ENCODE measurements around the gene TMEM161A.

TMEM161A gene

GRCh38 chr19:19160461-19161035, 22.3 kb upstream of the TMEM161A start:
- Histone ChIP-seq H3K36me3 (peaks cover 14 to 19% (median 17%) of the 10 kb centered on the region in 11 experiments; a peak in 21 of 22 replicates), H4K20me1 (peaks cover 0 to 47% (median 0%) of the 10 kb centered on the region in 11 experiments; a peak in 6 of 22 replicates), H3K27ac (peak overlapping the region in 3 of 11 experiments; percentile 17 to 49 (median 27); a peak in 2 of 22 replicates), H3K9me3 (replicated peaks in 1 of 11) (peaks cover 0 to 10% (median 4%) of the 10 kb centered on the region in 11 experiments; a peak in 8 of 22 replicates), H3K4me3 (no peak overlapping the region), H3K9ac (peak overlapping the region in 1 of 11 experiments; percentile 49; a peak in 1 of 22 replicates), H3K27me3 (no peaks in the 10 kb centered on the region), H3K4me1 (peaks cover 0 to 29% (median 18%) of the 10 kb centered on the region in 10 experiments; a peak in 18 of 20 replicates), H3K4me2 (peak overlapping the region; percentile 12 to 73 (median 55); a peak in 19 of 22 replicates)
- no peak for TF ChIP-seq Cebpa-rat (IDR thresholded peaks at IDR 0.05)

GRCh38 chr19:19159534-19159933, 21.3 kb upstream of the TMEM161A start:
- peaks cover 0 to 12% (median 4%) of the 10 kb centered on the region in 11 experiments; a peak in 8 of 22 replicates for H3K9me3 ChIP-seq (replicated peaks in 1 of 11)
- H3K27ac ChIP-seq, result no peak overlapping the region
- H3K36me3 ChIP-seq, result peaks cover 16 to 29% (median 22%) of the 10 kb centered on the region in 11 experiments; a peak in 21 of 22 replicates
- H3K4me2 ChIP-seq, result peak overlapping the region in 5 of 11 experiments; percentile 54 to 71 (median 61); a peak in 5 of 22 replicates
- H3K9ac ChIP-seq, result no peak overlapping the region
- no peak overlapping the region for H3K4me3 ChIP-seq
- H4K20me1 ChIP-seq, result peaks cover 0 to 37% (median 0%) of the 10 kb centered on the region in 11 experiments; a peak in 6 of 22 replicates
- no peak for TF ChIP-seq Cebpa-rat (IDR thresholded peaks at IDR 0.05)
- H3K27me3 ChIP-seq, result no peaks in the 10 kb centered on the region
- peaks cover 0 to 29% (median 18%) of the 10 kb centered on the region in 10 experiments; a peak in 18 of 20 replicates for H3K4me1 ChIP-seq

GRCh38 chr19:19157808-19158207, 19.5 kb upstream of the TMEM161A start:
- Histone ChIP-seq H3K9ac (no peak overlapping the region), H3K4me3 (no peak overlapping the region), H3K9me3 (replicated peaks in 1 of 11) (peaks cover 0 to 12% (median 4%) of the 10 kb centered on the region in 11 experiments; a peak in 8 of 22 replicates), H3K4me1 (peaks cover 0 to 29% (median 18%) of the 10 kb centered on the region in 10 experiments; a peak in 18 of 20 replicates), H3K36me3 (peaks cover 16 to 30% (median 22%) of the 10 kb centered on the region in 11 experiments; a peak in 21 of 22 replicates), H3K4me2 (no peak overlapping the region), H3K27ac (no peak overlapping the region), H3K27me3 (no peaks in the 10 kb centered on the region), H4K20me1 (peaks cover 0 to 19% (median 0%) of the 10 kb centered on the region in 11 experiments; a peak in 6 of 22 replicates)
- no peak for TF ChIP-seq Cebpa-rat (IDR thresholded peaks at IDR 0.05)

GRCh38 chr19:19155495-19156219, 17.4 kb upstream of the TMEM161A start:
- peaks cover 16 to 30% (median 22%) of the 10 kb centered on the region in 11 experiments; a peak in 21 of 22 replicates for H3K36me3 ChIP-seq
- no peak overlapping the region for H3K4me3 ChIP-seq
- no peak for TF ChIP-seq Cebpa-rat (IDR thresholded peaks at IDR 0.05)
- H3K9ac ChIP-seq, result no peak overlapping the region
- no peak overlapping the region for H3K27ac ChIP-seq
- H4K20me1 ChIP-seq, result peaks cover 0 to 8% (median 0%) of the 10 kb centered on the region in 11 experiments; a peak in 2 of 22 replicates
- no peak overlapping the region for H3K4me2 ChIP-seq
- peaks cover 0 to 12% (median 4%) of the 10 kb centered on the region in 11 experiments; a peak in 8 of 22 replicates for H3K9me3 ChIP-seq (replicated peaks in 1 of 11)
- peaks cover 0 to 29% (median 14%) of the 10 kb centered on the region in 10 experiments; a peak in 18 of 20 replicates for H3K4me1 ChIP-seq
- no peaks in the 10 kb centered on the region for H3K27me3 ChIP-seq

GRCh38 chr19:19154768-19155494, 16.7 kb upstream of the TMEM161A start:
- H3K9me3 ChIP-seq (replicated peaks in 1 of 11), result peaks cover 0 to 12% (median 4%) of the 10 kb centered on the region in 11 experiments; a peak in 8 of 22 replicates
- H3K36me3 ChIP-seq, result peaks cover 16 to 30% (median 22%) of the 10 kb centered on the region in 11 experiments; a peak in 21 of 22 replicates
- no peak overlapping the region for H3K4me2 ChIP-seq
- no peak overlapping the region for H3K27ac ChIP-seq
- H4K20me1 ChIP-seq, result peaks cover 0 to 7% (median 0%) of the 10 kb centered on the region in 11 experiments; a peak in 1 of 22 replicates
- H3K4me3 ChIP-seq, result no peak overlapping the region
- H3K4me1 ChIP-seq, result peaks cover 0 to 21% (median 7%) of the 10 kb centered on the region in 10 experiments; a peak in 16 of 20 replicates
- TF ChIP-seq Cebpa-rat (IDR thresholded peaks at IDR 0.05), result no peak
- H3K27me3 ChIP-seq, result no peaks in the 10 kb centered on the region
- no peak overlapping the region for H3K9ac ChIP-seq

GRCh38 chr19:19152668-19153384, 14.5 kb upstream of the TMEM161A start:
- peak overlapping the region in 2 of 11 experiments; percentile 6 to 13; a peak in 2 of 22 replicates for H3K4me2 ChIP-seq
- H3K27me3 ChIP-seq, result no peaks in the 10 kb centered on the region
- peaks cover 0 to 12% (median 4%) of the 10 kb centered on the region in 11 experiments; a peak in 8 of 22 replicates for H3K9me3 ChIP-seq (replicated peaks in 1 of 11)
- H3K9ac ChIP-seq, result no peak overlapping the region; a peak in 2 of 22 replicates
- no peak overlapping the region for H3K27ac ChIP-seq
- H3K4me3 ChIP-seq, result no peak overlapping the region
- H3K36me3 ChIP-seq, result peaks cover 20 to 47% (median 33%) of the 10 kb centered on the region in 11 experiments
- peaks cover 0 to 10% (median 0%) of the 10 kb centered on the region in 10 experiments; a peak in 4 of 20 replicates for H3K4me1 ChIP-seq
- TF ChIP-seq Cebpa-rat (IDR thresholded peaks at IDR 0.05), result no peak
- H4K20me1 ChIP-seq, result peaks cover 0 to 4% (median 0%) of the 10 kb centered on the region in 11 experiments; a peak in 1 of 22 replicates

- no peak for TF ChIP-seq Cebpa-rat (IDR thresholded peaks at IDR 0.05)
- no peaks in the 10 kb centered on the region for H3K27me3 ChIP-seq
- H3K9ac ChIP-seq, result peak overlapping the region in 2 of 11 experiments; percentile 7 to 23; a peak in 2 of 22 replicates
- no peak overlapping the region for H3K27ac ChIP-seq
- no peak overlapping the region for H3K4me2 ChIP-seq
- H3K9me3 ChIP-seq (replicated peaks in 1 of 11), result peaks cover 0 to 12% (median 4%) of the 10 kb centered on the region in 11 experiments; a peak in 8 of 22 replicates
- peaks cover 0 to 6% (median 0%) of the 10 kb centered on the region in 10 experiments; a peak in 4 of 20 replicates for H3K4me1 ChIP-seq
- no peak overlapping the region for H3K4me3 ChIP-seq
- H4K20me1 ChIP-seq, result peaks cover 0 to 4% (median 0%) of the 10 kb centered on the region in 11 experiments; a peak in 1 of 22 replicates
- peaks cover 26 to 51% (median 40%) of the 10 kb centered on the region in 11 experiments for H3K36me3 ChIP-seq
These were observed 13.1 kb upstream of the TMEM161A start for GRCh38 chr19:19151418-19151817.
